H1 (cell line): ENCODE data around the gene FXN. TPM values are rescaled to one million over a fixed set of nuclear protein-coding genes. Genes with fewer than 3 reads are reported as not detected.

Source experiments
- CTCF ChIA-PET: fragments of 300-600 bp; sonication (Branson Sonifier 250); formaldehyde crosslinking; loops from one replicate; lab custom pipeline; 2021; ENCODE audit not compliant: partially characterized antibody; lab: Charles Lee
- POLR2A ChIA-PET: fragments of 300-600 bp; sonication (Branson Sonifier 250); formaldehyde crosslinking; loops from one replicate; lab custom pipeline; 2021; ENCODE audit warnings: inconsistent platforms; ENCODE audit not compliant: partially characterized antibody; lab: Charles Lee
- DNase-seq, 2 experiments: peaks; one replicate each; pipeline versions ENCODE4 v3.0.0 to v3.0.0-alpha.2; 2010 to 2022; ENCODE audit warnings: low spot score in 2 of 2, low read depth in 1 of 2, mixed read lengths in 1 of 2
- FAIRE-seq: peaks from 2 replicates; lab custom pipeline; 2011; peaks lifted over from hg19 to GRCh38; lab: Jason Lieb, UNC
- H2AFZ ChIP-seq: 2 replicates; pipeline ENCODE4 v1.8.1; 2012; ENCODE audit warnings: low read length, inconsistent platforms
- H2AK5ac ChIP-seq: 2 replicates; pipeline ENCODE4 v1.6.1; 2013; ENCODE audit warnings: low read depth, low read length
- H2BK120ac ChIP-seq: replicated peaks from 2 replicates; pipeline ENCODE3; 2013; ENCODE audit warnings: low read depth, low read length, inconsistent platforms
- H2BK12ac ChIP-seq: 2 replicates; pipeline ENCODE4 v1.6.1; 2013; ENCODE audit warnings: low read depth, low read length
- H2BK15ac ChIP-seq: 2 replicates; pipeline ENCODE4 v1.6.1; 2013; ENCODE audit warnings: low read length
- H2BK20ac ChIP-seq: 2 replicates; pipeline ENCODE4 v1.6.1; 2013; ENCODE audit warnings: low read length
- H2BK5ac ChIP-seq: 2 replicates; pipeline ENCODE4 v1.6.1; 2013; ENCODE audit warnings: low read depth, low read length
- H3K14ac ChIP-seq: 2 replicates; pipeline ENCODE4 v1.6.1; 2013; ENCODE audit warnings: inconsistent platforms; ENCODE audit not compliant: insufficient read length
- H3K18ac ChIP-seq: 2 replicates; pipeline ENCODE4 v1.6.1; 2013; ENCODE audit warnings: low read length; ENCODE audit errors: extremely low read depth
- H3K23ac ChIP-seq: 2 replicates; pipeline ENCODE4 v1.6.1; 2013; ENCODE audit warnings: inconsistent platforms; ENCODE audit not compliant: insufficient read length
- H3K23me2 ChIP-seq: 2 replicates; pipeline ENCODE4 v1.6.1; 2013; ENCODE audit warnings: low read depth, low read length
- H3K27ac ChIP-seq: 2 replicates; pipeline ENCODE4 v1.6.1; 2011; ENCODE audit warnings: low read depth, low read length, inconsistent platforms
- H3K27me3 ChIP-seq, 4 experiments: replicated peaks in 1 of 4; 1 replicate in 1 of 4; 2 replicates in 3 of 4; pipeline versions ENCODE4 v1.6.1 to v1.8.1; 2011 to 2013; ENCODE audit warnings: low read length in 3 of 4, mild to moderate bottlenecking in 3 of 4, inconsistent platforms in 2 of 4, mixed read lengths in 2 of 4, moderate library complexity in 1 of 4; ENCODE audit not compliant: control insufficient read depth in 3 of 4, insufficient read depth in 3 of 4; ENCODE audit errors: extremely low read depth in 1 of 4
- H3K36me3 ChIP-seq, 4 experiments: 2 replicates each; pipeline versions ENCODE4 v1.6.1 to v1.8.1; 2011 to 2013; ENCODE audit warnings: mild to moderate bottlenecking in 4 of 4, low read length in 3 of 4, moderate library complexity in 2 of 4, control low read depth in 1 of 4, inconsistent platforms in 1 of 4; ENCODE audit not compliant: insufficient read depth in 4 of 4, control insufficient read depth in 2 of 4
- H3K4ac ChIP-seq: replicated peaks from 2 replicates; pipeline ENCODE3; 2013; ENCODE audit warnings: low read length, low read depth, mixed read lengths, inconsistent platforms; ENCODE audit not compliant: insufficient read length
- H3K4me1 ChIP-seq, 4 experiments: replicated peaks in 1 of 4; 1 replicate in 1 of 4; 2 replicates in 3 of 4; pipeline versions ENCODE4 v1.6.1 to v1.8.1; 2011 to 2013; ENCODE audit warnings: low read length in 3 of 4, inconsistent platforms in 2 of 4, mixed read lengths in 1 of 4; ENCODE audit not compliant: insufficient read depth in 4 of 4, control insufficient read depth in 3 of 4
- H3K4me2 ChIP-seq, 2 experiments: 2 replicates each; pipeline versions ENCODE4 v1.6.1 to v1.8.1; 2011 to 2013; ENCODE audit warnings: low read depth in 2 of 2, low read length in 2 of 2, control low read depth in 1 of 2, inconsistent platforms in 1 of 2, mild to moderate bottlenecking in 1 of 2; ENCODE audit not compliant: insufficient read depth in 1 of 2
- H3K4me3 ChIP-seq, 4 experiments: fragments of 200-600, 300-600 bp in 1 of 4; sonication (generic), shearing (Covaris generic), sonication (Bioruptor Twin) in 1 of 4; 2 replicates each; pipeline versions ENCODE4 v1.5.1 to v1.8.1; 2011 to 2016; ENCODE audit warnings: low read length in 4 of 4, low read depth in 3 of 4, control low read depth in 2 of 4, inconsistent platforms in 2 of 4, mild to moderate bottlenecking in 2 of 4, mixed read lengths in 1 of 4, moderate library complexity in 1 of 4; ENCODE audit not compliant: insufficient read depth in 2 of 4; ENCODE audit errors: extremely low read depth in 1 of 4
- H3K56ac ChIP-seq: replicated peaks from 2 replicates; pipeline ENCODE3; 2013; ENCODE audit warnings: low read depth, mild to moderate bottlenecking, mixed read lengths, low read length, inconsistent platforms; ENCODE audit not compliant: insufficient read length
- H3K79me1 ChIP-seq: 2 replicates; pipeline ENCODE4 v1.6.1; 2013; ENCODE audit warnings: low read depth, low read length, control low read depth
- H3K79me2 ChIP-seq, 2 experiments: 2 replicates each; pipeline versions ENCODE4 v1.6.1 to v1.8.1; 2012 to 2013; ENCODE audit warnings: low read length in 2 of 2, mild to moderate bottlenecking in 2 of 2, inconsistent platforms in 1 of 2; ENCODE audit not compliant: insufficient read depth in 2 of 2, control insufficient read depth in 1 of 2
- H3K9ac ChIP-seq, 4 experiments: replicated peaks in 1 of 4; 1 replicate in 1 of 4; 2 replicates in 3 of 4; pipeline versions ENCODE4 v1.6.1 to v1.8.1; 2011 to 2013; ENCODE audit warnings: low read depth in 3 of 4, low read length in 3 of 4, control low read depth in 2 of 4, mild to moderate bottlenecking in 2 of 4, moderate library complexity in 2 of 4, inconsistent platforms in 1 of 4; ENCODE audit errors: extremely low read depth in 1 of 4
- H3K9me3 ChIP-seq, 2 experiments: 2 replicates each; pipeline versions ENCODE4 v1.6.1 to v1.8.1; 2012 to 2013; ENCODE audit warnings: mild to moderate bottlenecking in 2 of 2, moderate library complexity in 2 of 2, control low read depth in 1 of 2, inconsistent platforms in 1 of 2, low read depth in 1 of 2, low read length in 1 of 2, mixed read lengths in 1 of 2; ENCODE audit not compliant: insufficient read depth in 2 of 2
- H4K20me1 ChIP-seq, 2 experiments: replicated peaks in 1 of 2; 2 replicates each; pipeline versions ENCODE3 to v1.8.1; 2011 to 2013; ENCODE audit warnings: inconsistent platforms in 2 of 2, low read length in 2 of 2, mild to moderate bottlenecking in 1 of 2; ENCODE audit not compliant: insufficient read depth in 2 of 2, control insufficient read depth in 1 of 2
- H4K5ac ChIP-seq: 2 replicates; pipeline ENCODE4 v1.6.1; 2013; ENCODE audit warnings: low read length, low read depth, mixed read lengths, inconsistent platforms; ENCODE audit not compliant: insufficient read length
- H4K8ac ChIP-seq: 2 replicates; pipeline ENCODE4 v1.8.0; 2013; ENCODE audit warnings: mild to moderate bottlenecking, moderate library complexity, low read length, inconsistent platforms; ENCODE audit not compliant: insufficient read depth; ENCODE audit errors: extremely low read depth
- H4K91ac ChIP-seq: replicated peaks from 2 replicates; pipeline ENCODE3; 2013; ENCODE audit warnings: low read length, mixed read lengths, inconsistent platforms; ENCODE audit not compliant: insufficient read length
- CHD2 ChIP-seq: IDR thresholded peaks from 2 replicates; pipeline ENCODE4 v1.6.1; 2012; ENCODE audit warnings: low read length, improper control_type of control experiment
- SIN3A ChIP-seq, 2 experiments: IDR thresholded peaks in 1 of 2; conservative IDR thresholded peaks in 1 of 2; 2 replicates each; pipeline ENCODE4 v1.6.1; 2011 to 2012; ENCODE audit warnings: low read length in 2 of 2, improper control_type of control experiment in 1 of 2, low read depth in 1 of 2, mild to moderate bottlenecking in 1 of 2
- SIX5 ChIP-seq: IDR thresholded peaks from 2 replicates; pipeline ENCODE4 v1.6.1; 2011; ENCODE audit warnings: mild to moderate bottlenecking, low read depth, low read length
- WGBS, 2 experiments: shearing (Covaris generic) in 1 of 2; methylation state at CpG; one replicate each; pipeline versions ENCODE4 v1.1.6 to v1.1.7; 2013 to 2015; ENCODE audit warnings: low lambda C conversion rate in 2 of 2, mixed read lengths in 2 of 2, inconsistent platforms in 1 of 2, low coverage in 1 of 2, missing lambda C conversion rate in 1 of 2; ENCODE audit not compliant: insufficient replicate concordance in 2 of 2, insufficient coverage in 1 of 2, insufficient read length in 1 of 2; ENCODE audit errors: extremely low coverage in 1 of 2, missing lambda C conversion rate in 1 of 2; 5-methylcytosine and 5-hydroxymethylcytosine counted together
- polyA plus RNA-seq, 7 experiments: library from polyadenylated mRNA; depleted of rRNA in 3 of 7; stranded (reverse) in 5 of 7; unstranded in 2 of 7; fragments of >200 nt in 5 of 7; fragments of 200-250 nt in 2 of 7; gene quantifications; 1 replicate in 5 of 7; 2 replicates in 1 of 7; 4 replicates in 1 of 7; pipeline versions ENCODE4 v1.2.1 to v1.2.3, GENCODE V29; 2011 to 2013; ENCODE audit warnings: missing spikeins in 2 of 7, mixed read lengths in 2 of 7
- total RNA-seq: library from RNA; stranded (reverse); fragmentation: NEBNext Ultra II Directional; extraction: Animal tissue kit (Norgen Biotek cat#: 25700); gene quantifications from 2 replicates; pipeline ENCODE4 v1.2.1, GENCODE V29; 2021

Gene FXN
- total and polyA plus RNA-seq, 2 of the 8 experiments (the other 6 are each of a cell fraction or from before 2014, with no cell fraction given): 34.2 to 37.5 TPM

DNA sequence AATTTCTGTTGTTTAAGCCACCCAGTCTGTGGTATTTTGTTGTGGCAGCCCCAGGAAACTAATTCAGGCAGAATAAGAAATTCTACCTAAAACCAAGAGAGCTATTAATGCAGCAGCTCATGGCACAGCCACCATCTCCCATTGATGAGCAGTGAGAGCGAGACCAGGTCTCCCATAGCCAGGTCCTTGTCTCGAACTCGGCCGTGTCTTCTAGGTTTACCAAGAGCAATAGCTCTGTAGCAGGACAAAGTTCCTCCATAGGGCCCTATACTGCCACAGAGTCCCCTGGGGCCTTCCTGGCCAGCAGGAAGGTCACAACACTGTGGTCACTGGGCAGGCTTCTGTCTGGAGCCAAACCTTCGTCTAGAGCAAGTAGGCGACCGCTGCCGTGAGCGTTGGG is 104.0 kb downstream of the FXN start:
- Histone ChIP-seq H3K4me1 (peaks cover 0 to 4% (median under 1%) of the 10 kb centered on the region in 4 experiments; a peak in 1 of 7 replicates), H2BK5ac (no peak overlapping the region), H3K27me3 (no peaks in the 10 kb centered on the region), H2BK20ac (no peak overlapping the region), H3K36me3 (peaks cover 2 to 9% (median 4%) of the 10 kb centered on the region in 4 experiments; a peak in 5 of 8 replicates), H3K9ac (no peak overlapping the region), H3K9me3 (no peaks in the 10 kb centered on the region), H4K91ac (no peak overlapping the region), H3K14ac (no peak overlapping the region), H2AFZ (no peak overlapping the region), H3K4me2 (no peak overlapping the region), H3K4ac (no peak overlapping the region), H4K20me1 (peaks cover 0 to 4% of the 10 kb centered on the region in 2 experiments), H4K5ac (no peak overlapping the region), H3K79me1 (peaks cover 11% of the 10 kb centered on the region), H3K56ac (no peak overlapping the region), H3K23ac (no peak overlapping the region), H3K79me2 (peaks cover 4 to 90% of the 10 kb centered on the region in 2 experiments), H2AK5ac (no peak overlapping the region), H4K8ac (no peak overlapping the region), H2BK120ac (no peak overlapping the region), H3K23me2 (no peaks in the 10 kb centered on the region), H3K27ac (no peak overlapping the region), H2BK15ac (no peak overlapping the region), H2BK12ac (no peak overlapping the region), H3K4me3 (no peak overlapping the region), H3K18ac (no peak overlapping the region)
- peak in 1 of 2 experiments; percentile 38 for DNase-seq
- CTCF ChIA-PET: interaction anchor here (1.2 to 2.6 kb wide), 5 partner anchors 10 to 104 kb away, joined by 3 to 10 read pairs (median 6); partner anchors contain the start of gene FXN
- 87% methylated on average over 9 of the region's 9 CpGs; no CpG with 5 or more reads in 1 of the 2 experiments for WGBS, 2 experiments
- POLR2A ChIA-PET: interaction anchor here (0.7 to 2.7 kb wide), 6 partner anchors 10 to 72 kb away, joined by 3 to 8 read pairs (median 4); no protein-coding TSS in a partner anchor
- no peak for FAIRE-seq
- no peak for TF ChIP-seq CHD2
- TF ChIP-seq SIN3A (conservative IDR thresholded peaks at IDR 0.05 in 1 of 2, IDR thresholded peaks at IDR 0.05 in 1 of 2; ENCODE audit: low read depth in 1 of 2, low read length in 2 of 2): no peak
- no peak for TF ChIP-seq SIX5
